Heart right ventricle (tissue), 16 donors: ENCODE data around the gene SNIP1. TPM values are rescaled to one million over a fixed set of nuclear protein-coding genes. Genes with fewer than 3 reads are reported as not detected.
A peak's percentile ranks its signal among the peaks of the same experiment; 100 is the strongest.
"Not testable (repeated sequence)": the region's sequence is repeated elsewhere in the genome, so short reads cannot be mapped to it uniquely, and the experiment has no call there.

Experiments
- ATAC-seq, 8 donors: fragments of 200-7000 bp; cut with Tn5 transposase; one replicate each; pipeline ENCODE4 v1.9.1; 2020; ENCODE audit warnings: mild to moderate bottlenecking in 8 of 8, moderate library complexity in 8 of 8, moderate number of reproducible peaks in 1 of 8
- DNase-seq, 2 donors: peaks; one replicate each; pipeline ENCODE4 v3.0.0-alpha.2; 2020
- H3K27ac ChIP-seq, 10 donors: fragments of 200-600 bp; sonication (generic) in 2 of 10; one replicate each; pipeline versions ENCODE4 v1.5.0 to v1.8.0; 2020 to 2022; ENCODE audit warnings: mild to moderate bottlenecking in 3 of 10
- H3K27me3 ChIP-seq, 7 donors: fragments of 200-600 bp; one replicate each; pipeline ENCODE4 v1.8.0; 2021 to 2022; ENCODE audit warnings: mild to moderate bottlenecking in 2 of 7
- H3K36me3 ChIP-seq, 9 donors: fragments of 200-600 bp; sonication (generic) in 1 of 9; one replicate each; pipeline versions ENCODE4 v1.5.0 to v1.8.0; 2020 to 2022; ENCODE audit warnings: mild to moderate bottlenecking in 2 of 9
- H3K4me1 ChIP-seq, 9 donors: fragments of 200-600 bp; sonication (generic) in 1 of 9; one replicate each; pipeline versions ENCODE4 v1.5.0 to v1.8.0; 2020 to 2022; ENCODE audit warnings: mild to moderate bottlenecking in 4 of 9
- H3K4me3 ChIP-seq, 10 donors: fragments of 200-600 bp; sonication (generic) in 2 of 10; one replicate each; pipeline versions ENCODE4 v1.5.0 to v1.8.0; 2020 to 2022; ENCODE audit warnings: mild to moderate bottlenecking in 7 of 10, moderate library complexity in 2 of 10
- H3K9me3 ChIP-seq, 11 donors: fragments of 200-600 bp in 10 of 11; sonication (generic) in 2 of 11; one replicate each; pipeline versions ENCODE4 v1.5.0 to v1.8.0; 2013 to 2022; ENCODE audit warnings: mild to moderate bottlenecking in 2 of 11, control low read depth in 1 of 11, moderate library complexity in 1 of 11
- WGBS, 2 donors: extraction: QIAGEN DNeasy Blood & Tissue Kit; methylation state at CpG; one replicate each; pipeline ENCODE4 v1.1.7; 2013; ENCODE audit warnings: inconsistent platforms in 1 of 2; 5-methylcytosine and 5-hydroxymethylcytosine counted together
- intact Hi-C, 10 donors: fragments of 100-400 bp; cut with DNase I; formaldehyde crosslinking; loops; one replicate each; pipeline versions ENCODE4 v1.11.1 to v1.14.2; 2022
- polyA plus RNA-seq, 2 donors: library from polyadenylated mRNA; stranded (reverse); fragments of 200-250 nt; gene quantifications; one replicate each; pipeline ENCODE4 v1.2.3, GENCODE V29; 2013
- total RNA-seq, 10 donors: library from RNA; stranded (reverse); fragmentation: NEBNext Ultra II Directional in 3 of 10; extraction: Animal tissue kit (Norgen Biotek cat#: 25700) in 3 of 10; gene quantifications; one replicate each; pipeline versions ENCODE4 v1.2.1 to v1.2.4, GENCODE V29; 2021 to 2023
- TF ChIP-seq, protein P1 (sequence below), 9 donors: fragments of 200-600 bp; sonication (generic) in 2 of 9; IDR thresholded peaks; one replicate each; pipeline versions ENCODE4 v1.5.0 to v1.8.0; 2021 to 2022; ENCODE audit warnings: antibody characterized with exemption in 9 of 9, mild to moderate bottlenecking in 5 of 9, moderate library complexity in 1 of 9
- donor health status: Arrhythmogenic right ventricular cardiomyopathy.
- donor health status: ischemic (EF 13 %, LVEDD 7.1; RV severe dilation, severe dysfunction).
- donor health status: healthy with polysubstance abuse.
- donor health status: DM: no; HTN: yes; CAD: no.
- donor health status: DM: no; HTN: no; CAD: no.
- donor health status: ischemic (EF 25% LVEDD 6.9; RV normal size, moderate dysfunction).
- donor health status: ischemic (EF 25% LVEDD 5.7; RV mildly dilated, moderate dysfunction).
- donor health status: healthy.
- donor health status: DM: yes; HTN: yes; CAD: no.
- donor health status: Ischemic cardiomyopathy.
- donor health status: ischemic (EF 35%, LVEDD 5.7; RV mildly dilated, moderate dysfunction).
- donor health status: nonischemic (EF 11% LVEDD 7.7; RV severe dilation, severe dysfunction).
- donor health status: DM: yes; HTN: yes; CAD: no.
- donor health status: PGD.
- donor health status: ischemic (EF 29% LVEDD 5.4; RV normal size, mild dysfunction).
- donor health status: nonischemic (EF 23%, LVEDD 6.1; RV moderate dilation, normal function).

SNIP1 gene
- total and polyA plus RNA-seq, 12 donors: 3.2 to 12.1 (median 8.9) TPM

DNA sequence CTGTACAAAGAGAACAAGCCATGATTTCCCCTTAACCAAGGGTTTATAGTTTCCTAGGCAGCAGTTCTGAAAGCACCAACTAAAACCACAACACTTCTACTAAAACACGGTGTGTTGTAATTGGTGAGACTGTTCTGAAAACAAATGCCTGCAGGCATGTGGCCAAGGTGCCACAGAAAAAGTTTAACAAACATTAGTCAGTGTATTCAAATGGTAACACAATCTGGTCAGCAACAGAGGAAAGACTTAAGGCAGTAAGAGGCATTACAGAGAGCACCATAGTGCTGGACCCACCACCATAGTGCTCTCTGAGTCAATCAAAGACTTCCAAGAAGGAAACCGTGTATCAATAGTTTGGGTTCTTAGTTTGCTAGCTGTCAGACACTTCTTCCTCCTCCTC lies 16.7 kb downstream of the SNIP1 start:
- TF ChIP-seq, protein P1, sequence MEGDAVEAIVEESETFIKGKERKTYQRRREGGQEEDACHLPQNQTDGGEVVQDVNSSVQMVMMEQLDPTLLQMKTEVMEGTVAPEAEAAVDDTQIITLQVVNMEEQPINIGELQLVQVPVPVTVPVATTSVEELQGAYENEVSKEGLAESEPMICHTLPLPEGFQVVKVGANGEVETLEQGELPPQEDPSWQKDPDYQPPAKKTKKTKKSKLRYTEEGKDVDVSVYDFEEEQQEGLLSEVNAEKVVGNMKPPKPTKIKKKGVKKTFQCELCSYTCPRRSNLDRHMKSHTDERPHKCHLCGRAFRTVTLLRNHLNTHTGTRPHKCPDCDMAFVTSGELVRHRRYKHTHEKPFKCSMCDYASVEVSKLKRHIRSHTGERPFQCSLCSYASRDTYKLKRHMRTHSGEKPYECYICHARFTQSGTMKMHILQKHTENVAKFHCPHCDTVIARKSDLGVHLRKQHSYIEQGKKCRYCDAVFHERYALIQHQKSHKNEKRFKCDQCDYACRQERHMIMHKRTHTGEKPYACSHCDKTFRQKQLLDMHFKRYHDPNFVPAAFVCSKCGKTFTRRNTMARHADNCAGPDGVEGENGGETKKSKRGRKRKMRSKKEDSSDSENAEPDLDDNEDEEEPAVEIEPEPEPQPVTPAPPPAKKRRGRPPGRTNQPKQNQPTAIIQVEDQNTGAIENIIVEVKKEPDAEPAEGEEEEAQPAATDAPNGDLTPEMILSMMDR (IDR thresholded peaks at IDR 0.05): no peak
- DNase-seq: no peak
- Histone ChIP-seq H3K27ac (no peak overlapping the region), H3K36me3 (peaks cover 0 to 90% (median 48%) of the 10 kb centered on the region in 9 donors), H3K9me3 (no peaks in the 10 kb centered on the region), H3K4me1 (peaks cover 0 to 21% (median 8%) of the 10 kb centered on the region in 9 donors), H3K27me3 (no peaks in the 10 kb centered on the region), H3K4me3 (no peak overlapping the region)
- intact Hi-C loops: no loop called here
- no peak for ATAC-seq
- WGBS, 2 donors: 92 to 98% methylated on average over 2 of the region's 2 CpGs

- Histone ChIP-seq H3K9me3 (no peaks in the 10 kb centered on the region), H3K27me3 (no peaks in the 10 kb centered on the region), H3K36me3 (peaks cover 0 to 51% (median 19%) of the 10 kb centered on the region in 9 donors), H3K4me1 (peaks cover 0 to 21% (median 8%) of the 10 kb centered on the region in 9 donors), H3K4me3 (no peak overlapping the region), H3K27ac (peak overlapping the region in 5 of 10 donors; percentile 11 to 75 (median 56))
- WGBS, 2 donors: 95 to 96% methylated on average over 4 of the region's 4 CpGs
- intact Hi-C loops: no loop called here
- TF ChIP-seq, protein P1 (IDR thresholded peaks at IDR 0.05): no peak
- DNase-seq: no peak
- ATAC-seq: peak in 2 of 8 donors; percentile 19 to 31
Observed at GRCh38 chr1:37533317-37534093, 20.6 kb downstream of the SNIP1 start.

DNA sequence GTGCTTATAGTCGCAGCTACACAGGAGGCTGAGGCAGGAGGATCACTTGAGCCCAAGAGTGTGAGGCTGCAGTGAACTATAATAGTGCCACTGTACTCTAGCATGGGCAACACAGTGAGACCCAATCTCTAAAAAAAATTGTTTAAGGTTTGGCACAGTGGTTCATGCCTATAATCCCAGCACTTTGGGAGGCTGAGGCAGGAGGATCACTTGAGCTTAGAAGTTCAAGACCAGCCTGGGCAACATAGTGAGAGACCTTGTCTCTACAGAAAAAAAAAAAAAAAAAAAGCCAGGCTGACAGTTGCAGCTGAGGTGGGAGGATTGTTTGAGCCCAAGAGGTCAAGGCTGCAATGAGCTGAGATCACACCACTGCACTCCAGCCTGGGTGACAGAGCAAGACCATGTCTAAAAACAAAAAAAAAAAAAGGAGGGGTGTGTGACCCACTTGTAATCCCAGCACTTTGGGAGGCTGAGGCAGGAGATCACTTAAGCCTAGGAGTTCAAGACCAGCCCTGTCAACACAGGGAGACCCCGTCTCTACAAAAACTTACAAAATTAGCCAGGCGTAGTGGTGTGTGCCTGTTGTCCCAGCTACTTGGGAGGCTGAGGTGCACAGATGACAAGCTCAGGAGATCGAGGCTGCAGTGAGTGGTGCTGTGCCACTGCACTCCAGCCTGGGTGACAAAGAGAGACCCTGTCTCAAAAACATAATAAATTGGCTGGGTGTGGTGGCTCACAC lies 21.5 kb downstream of the SNIP1 start:
- H3K4me3 ChIP-seq, intact Hi-C loops, H3K27ac ChIP-seq, H3K27me3 ChIP-seq, DNase-seq, H3K9me3 ChIP-seq, ATAC-seq: not testable (repeated sequence)
- 94% methylated on average over 4 of the region's 4 CpGs for WGBS, 2 donors
- peaks cover 0 to 42% (median 16%) of the 10 kb centered on the region in 9 donors for H3K36me3 ChIP-seq
- H3K4me1 ChIP-seq: peaks cover 0 to 21% (median 8%) of the 10 kb centered on the region in 9 donors

DNA sequence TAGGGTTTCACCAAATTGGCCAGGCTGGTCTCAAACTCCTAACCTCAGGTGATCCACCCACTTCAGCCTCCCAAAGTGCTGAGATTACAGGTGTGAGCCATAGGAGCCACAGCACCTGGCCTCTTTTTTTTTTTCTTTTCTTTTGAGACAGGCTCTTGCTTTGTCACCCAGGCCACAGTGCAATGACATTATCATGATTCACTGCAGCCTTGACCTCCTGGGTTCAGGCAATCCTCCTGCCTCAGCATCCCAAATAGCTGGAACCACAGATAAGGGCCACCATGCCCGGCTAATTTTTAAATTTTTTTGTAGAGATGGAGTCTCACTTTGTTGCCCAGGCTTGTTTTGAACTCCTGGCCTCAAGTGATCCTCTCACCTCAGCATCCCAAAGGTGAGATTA lies 24.2 kb downstream of the SNIP1 start:
- ATAC-seq, H3K9me3 ChIP-seq, DNase-seq, intact Hi-C loops, H3K27me3 ChIP-seq, H3K4me3 ChIP-seq, H3K27ac ChIP-seq: not testable (repeated sequence)
- peaks cover 0 to 15% (median 0%) of the 10 kb centered on the region in 9 donors for H3K36me3 ChIP-seq
- peaks cover 0 to 14% (median 8%) of the 10 kb centered on the region in 9 donors for H3K4me1 ChIP-seq
- WGBS, 2 donors: 83 to 92% methylated on average over 1 of the region's 1 CpG

GRCh38 chr1:37519613-37520012 lies 34.5 kb downstream of the SNIP1 start:
- TF ChIP-seq, protein P1 (IDR thresholded peaks at IDR 0.05): no peak
- Histone ChIP-seq H3K27me3 (peaks cover 0 to 5% (median 0%) of the 10 kb centered on the region in 7 donors), H3K27ac (no peak overlapping the region), H3K4me1 (peaks cover 0 to 9% (median 4%) of the 10 kb centered on the region in 9 donors), H3K4me3 (peak overlapping the region in 1 of 10 donors; percentile 24), H3K36me3 (no peaks in the 10 kb centered on the region), H3K9me3 (no peaks in the 10 kb centered on the region)
- intact Hi-C loops: loop anchor here in 2 of 10 donors (10.0 kb wide), 1 partner anchor 75 kb away; the partner anchor contains the start of gene GNL2 (in 2 of the 2)
- no peak for ATAC-seq
- no peak for DNase-seq

GRCh38 chr1:37518929-37519328 lies 35.2 kb downstream of the SNIP1 start:
- H3K27ac ChIP-seq, H3K9me3 ChIP-seq, ATAC-seq, DNase-seq, H3K36me3 ChIP-seq, H3K27me3 ChIP-seq, H3K4me1 ChIP-seq: not testable (repeated sequence)
- intact Hi-C loops: loop anchor here in 2 of 10 donors (10.0 kb wide), 1 partner anchor 76 kb away; the partner anchor contains the start of gene GNL2 (in 2 of the 2)
- peak overlapping the region in 1 of 10 donors; percentile 24 for H3K4me3 ChIP-seq
- 76 to 82% methylated on average over 15 of the region's 15 CpGs for WGBS, 2 donors

DNA sequence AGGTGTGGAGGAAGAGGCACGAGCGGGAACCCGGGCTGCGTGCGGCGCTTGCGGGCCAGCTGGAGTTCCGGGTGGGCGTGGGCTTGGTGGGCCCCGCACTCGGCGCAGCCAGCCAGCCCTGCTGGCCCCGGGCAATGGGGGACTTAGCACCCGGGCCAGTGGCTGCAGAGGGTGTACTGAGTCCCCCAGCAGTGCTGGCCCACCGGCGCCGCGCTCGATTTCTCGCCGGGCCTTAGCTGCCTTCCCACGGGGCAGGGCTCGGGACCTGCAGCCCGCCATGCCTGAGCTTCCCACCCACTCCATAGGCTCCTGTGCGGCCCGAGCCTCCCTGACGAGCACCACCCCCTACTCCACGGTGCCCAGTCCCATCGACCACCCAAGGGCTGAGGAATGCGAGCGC lies 35.9 kb downstream of the SNIP1 start:
- H3K27me3 ChIP-seq, H3K27ac ChIP-seq, H3K4me3 ChIP-seq, ATAC-seq, H3K36me3 ChIP-seq, DNase-seq, H3K9me3 ChIP-seq: not testable (repeated sequence)
- intact Hi-C loops: loop anchor here in 2 of 10 donors (10.0 kb wide), 1 partner anchor 77 kb away; the partner anchor contains the start of gene GNL2 (in 2 of the 2)
- H3K4me1 ChIP-seq: peaks cover 6 to 16% (median 11%) of the 10 kb centered on the region in 9 donors
- WGBS, 2 donors: 92 to 94% methylated on average over 12 to 21 of the region's 31 CpGs
